Measurements from ENCODE around the gene MYO1A. TPM values are rescaled to one million over a fixed set of nuclear protein-coding genes. Genes with fewer than 3 reads are reported as not detected.
A peak's percentile ranks its signal among the peaks of the same experiment; 100 is the strongest.

Gene MYO1A
- total and polyA plus RNA-seq, 2 of the 13 experiments (the other 11 are each of a cell fraction or from before 2014, with no cell fraction given), result 5.3 to 6.0 TPM

- peaks cover 10 to 28% of the 10 kb centered on the region in 2 experiments for H3K36me3 ChIP-seq (replicated peaks in 1 of 2; ENCODE audit: control insufficient read depth in 1 of 2, insufficient read depth in 2 of 2, low read length in 2 of 2)
- WGBS (ENCODE audit: low lambda C conversion rate), result 0% methylated on average over 6 of the region's 94 CpGs
- BruUV-seq (replicated peaks), result no TSS peak
- FAIRE-seq (no peak), ATAC-seq (peak; percentile 63), DNase-seq (ENCODE audit: low spot score) (peak; percentile 20)
- peaks cover 2% of the 10 kb centered on the region; the same call in 1 of the 2 replicates for H4K20me1 ChIP-seq (ENCODE audit: insufficient read depth, low read length)
- H3K9ac ChIP-seq (ENCODE audit: insufficient read depth, low read depth, low read length), result peak within 1 kb of the TSS; percentile 78
- intact Hi-C loops (cut with micrococcal nuclease; ENCODE audit: unreplicated experiment) (loop anchor here (1.0 kb wide), 1 partner anchor 96 kb away; no protein-coding TSS in a partner anchor), in situ Hi-C loops (cut with HindIII; ENCODE audit: extremely low pct_ligation_motif_present, low pct_unique_long_range_greater_than_20kb) (loop anchor here (5.0 kb wide), 2 partner anchors 46 to 106 kb away; partner anchors contain the start of genes MYO1A and STAT6)
- peak within 1 kb of the TSS; percentile 88 to 98 (median 93) for H3K4me3 ChIP-seq (replicated peaks in 1 of 3; ENCODE audit: insufficient read depth in 1 of 3, low read depth in 2 of 3, low read length in 3 of 3)
- no peaks in the 10 kb centered on the region for H3K9me3 ChIP-seq (ENCODE audit: low read length)
- H3K27ac ChIP-seq (ENCODE audit: extremely low read length, insufficient read depth, low read length), result peak within 1 kb of the TSS; percentile 49
- H3K27me3 ChIP-seq (ENCODE audit: control insufficient read depth in 1 of 2, insufficient read depth in 2 of 2, low read length in 2 of 2), result no peaks in the 10 kb centered on the region; a peak in 2 of 5 replicates
- H3K4me1 ChIP-seq (ENCODE audit: insufficient read depth, low read length), result peaks cover 57% of the 10 kb centered on the region
- peak within 1 kb of the TSS; percentile 94 for H3K4me2 ChIP-seq (ENCODE audit: low read depth, low read length)
- ChIA-PET POLR2A (interaction anchor here (1.3 kb wide), 1 partner anchor 106 kb away, joined by 4 read pairs; no protein-coding TSS in a partner anchor), CTCF (ENCODE audit: low intra/inter-chr PET ratio, low total read pairs) (interaction anchor here (4.6 kb wide), 1 partner anchor 56 kb away, joined by 72 read pairs; no protein-coding TSS in a partner anchor)
- peaks cover 16% of the 10 kb centered on the region for H3K79me2 ChIP-seq (ENCODE audit: insufficient read depth, low read length)
- H2AFZ ChIP-seq (ENCODE audit: low read length), result peak within 1 kb of the TSS; percentile 36
- TF ChIP-seq ZSCAN31 (CRISPR knock-in tag; IDR thresholded peaks at IDR 0.05; ENCODE audit: low read depth), result no peak
- no peak for TF ChIP-seq KLF15 (CRISPR knock-in tag; IDR thresholded peaks at IDR 0.05; ENCODE audit: borderline replicate concordance)
- TF ChIP-seq HNRNPUL1 (IDR thresholded peaks at IDR 0.05; ENCODE audit: low read depth, low read length), result no peak
- no peak for TF ChIP-seq RAD21 (CRISPR knock-in tag; IDR thresholded peaks at IDR 0.05)
- TF ChIP-seq KIAA2018 (CRISPR knock-in tag; IDR thresholded peaks at IDR 0.05; ENCODE audit: borderline replicate concordance), result no peak
- TF ChIP-seq IRF1 (CRISPR knock-in tag; IDR thresholded peaks at IDR 0.05; ENCODE audit: low read depth), result no peak
- no peak for TF ChIP-seq CBX1 (IDR thresholded peaks at IDR 0.05; ENCODE audit: low read depth)
- TF ChIP-seq SNAPC2 (CRISPR knock-in tag; IDR thresholded peaks at IDR 0.05), result no peak
- no peak for TF ChIP-seq IRF9 (CRISPR knock-in tag; IDR thresholded peaks at IDR 0.05; ENCODE audit: borderline replicate concordance)
- peak; percentile 17; the same call in 1 of the 2 replicates for TF ChIP-seq SALL1 (CRISPR knock-in tag; IDR thresholded peaks at IDR 0.05)
- no peak for TF ChIP-seq E2F2 (CRISPR knock-in tag; IDR thresholded peaks at IDR 0.05; ENCODE audit: borderline replicate concordance)
Observed at GRCh38 chr12:57005980-57006808, 43.7 kb downstream of the MYO1A start, which contains the start of gene ZBTB39. Gene ZBTB39, minus strand, starts transcription at chr12:57006546. Its CDS starts 1,629 bp downstream, at chr12:57004917.

Measured in HepG2 (cell line).